GM21723 (cell line): ENCODE measurements around the gene MDGA2.

ENCODE experiments used
- ATAC-seq: cut with Tn5 transposase; IDR thresholded peaks from one replicate; pipeline ENCODE4 v1.9.1; 2021; ENCODE audit warnings: mild to moderate bottlenecking, moderate library complexity; ENCODE audit not compliant: unreplicated experiment

Gene MDGA2

GRCh38 chr14:47675466-47676314 is at the start of gene MDGA2:
TSS of gene MDGA2 (minus strand) at chr14:47675605.
- no peak for ATAC-seq

DNA sequence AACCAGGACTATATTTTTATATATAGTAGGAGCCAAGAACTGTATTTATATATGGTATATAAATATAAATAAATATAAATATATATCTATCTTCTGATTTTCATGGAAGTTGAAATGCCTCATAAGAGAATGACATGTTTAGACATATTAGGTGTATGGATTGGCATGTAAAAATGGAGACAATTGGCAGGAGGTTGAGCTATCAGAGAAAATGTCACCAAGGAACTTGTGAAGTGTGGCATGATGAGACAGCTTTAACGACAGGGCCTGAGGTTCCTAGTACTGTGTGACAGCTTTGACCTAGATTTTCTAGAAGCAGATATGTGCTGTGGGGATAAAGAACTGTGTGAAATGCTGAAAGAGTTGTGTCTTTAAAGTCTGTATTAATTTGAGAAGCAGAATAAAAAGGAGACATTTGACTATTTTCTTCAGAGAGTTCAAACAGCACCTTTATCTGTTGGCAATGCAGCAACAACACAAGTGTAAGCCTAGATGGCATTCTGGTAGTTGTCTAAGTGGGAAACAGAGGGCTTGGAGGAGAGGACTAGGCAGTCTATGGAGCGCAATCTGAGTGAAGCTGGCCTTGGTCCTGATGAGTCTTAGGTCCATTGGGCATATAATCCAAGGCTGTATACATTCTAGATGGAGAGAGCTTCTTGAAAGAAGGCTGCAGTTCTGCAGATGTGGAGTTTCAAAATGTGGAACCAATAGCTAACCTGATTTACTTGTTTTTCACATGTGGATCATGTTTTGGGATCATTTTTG is 47.7 kb upstream of the MDGA2 start:
- no peak for ATAC-seq

- ATAC-seq, result no peak
Measured at GRCh38 chr14:47720281-47720680, 44.9 kb upstream of the MDGA2 start.

DNA sequence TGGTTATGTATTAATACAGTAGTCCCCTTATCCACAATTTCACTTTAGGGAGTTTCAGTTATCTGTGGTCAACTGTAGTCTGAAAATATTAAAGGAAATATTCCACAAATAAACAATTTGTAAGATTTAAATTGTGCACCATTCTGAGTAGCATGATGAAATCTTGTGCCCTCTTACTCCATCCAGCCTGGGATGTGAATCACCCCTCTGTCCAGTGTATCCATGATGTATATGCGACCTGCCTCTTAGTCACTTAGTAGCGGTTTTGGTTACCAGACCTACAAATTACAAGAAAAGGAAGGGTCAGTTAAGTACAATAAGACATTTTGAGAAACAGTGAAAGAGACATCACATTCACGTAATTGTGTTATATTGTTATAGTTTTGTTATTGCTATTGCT is 39.9 kb upstream of the MDGA2 start:
- no peak for ATAC-seq

DNA sequence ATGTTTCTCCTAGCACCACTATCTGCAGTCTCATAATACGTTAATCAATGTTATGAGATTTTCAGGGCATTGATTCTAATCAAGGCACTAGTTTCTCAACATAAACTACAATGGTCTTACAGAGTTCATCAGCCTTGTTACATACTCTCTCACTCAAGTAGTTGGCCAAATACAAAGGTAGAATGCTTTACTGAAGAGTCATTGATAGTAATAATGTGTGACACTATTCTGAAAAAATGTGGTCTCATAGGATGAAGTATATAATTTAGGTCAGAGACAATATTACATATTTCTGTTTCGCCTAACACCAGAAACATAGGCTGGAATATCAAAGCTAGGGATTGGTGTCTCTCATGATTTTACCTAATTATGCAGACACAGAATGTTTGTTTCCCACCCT is 35.2 kb upstream of the MDGA2 start:
- no peak for ATAC-seq

DNA sequence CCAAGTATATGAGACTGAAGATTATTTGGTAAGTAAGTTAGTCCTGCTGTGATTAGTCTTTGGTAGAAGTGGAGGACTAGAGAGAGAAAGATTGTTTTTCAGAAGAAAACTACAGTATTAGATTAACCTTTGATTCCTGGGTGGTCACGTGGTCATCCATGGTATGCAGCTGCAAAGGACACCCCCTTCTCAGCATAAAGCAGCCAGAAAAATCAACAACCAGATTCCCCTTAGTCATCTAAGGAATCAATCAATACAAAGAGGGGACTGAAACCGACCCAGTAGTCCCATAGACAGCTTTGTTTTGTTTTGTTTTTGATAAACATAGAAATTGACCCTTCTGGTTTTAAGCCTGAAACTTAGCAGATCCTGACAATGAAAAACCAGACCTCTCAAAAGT is 30.3 kb upstream of the MDGA2 start:
- ATAC-seq, result no peak

- no peak for ATAC-seq
Measured at GRCh38 chr14:47691829-47692228, 16.4 kb upstream of the MDGA2 start.

- no peak for ATAC-seq
Measured at GRCh38 chr14:47678993-47679392, 3.6 kb upstream of the MDGA2 start.

DNA sequence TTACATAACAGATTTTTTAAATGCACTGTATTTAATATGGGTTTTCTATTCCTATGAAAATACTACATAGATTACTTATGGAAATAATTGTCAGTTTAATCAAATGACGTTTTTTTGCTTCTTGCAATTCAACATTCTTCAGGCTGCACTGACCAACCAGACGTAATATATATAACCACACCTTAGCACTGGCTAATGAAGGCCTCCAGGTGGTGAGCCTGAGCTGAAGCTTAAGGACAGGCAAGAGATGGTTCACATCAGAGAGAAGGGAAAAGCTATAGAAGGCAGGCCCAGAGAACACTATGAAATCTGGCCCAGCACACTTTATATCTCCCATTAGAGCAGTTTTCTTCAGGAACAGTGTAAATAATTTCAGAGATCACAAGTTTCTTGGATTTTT is 2.8 kb upstream of the MDGA2 start:
- ATAC-seq, result no peak

GRCh38 chr14:47676315-47676617 is 861 bp upstream of the MDGA2 start:
- ATAC-seq, result no peak

- no peak for ATAC-seq
Measured at GRCh38 chr14:47674543-47675465, 601 bp downstream of the MDGA2 start.

DNA sequence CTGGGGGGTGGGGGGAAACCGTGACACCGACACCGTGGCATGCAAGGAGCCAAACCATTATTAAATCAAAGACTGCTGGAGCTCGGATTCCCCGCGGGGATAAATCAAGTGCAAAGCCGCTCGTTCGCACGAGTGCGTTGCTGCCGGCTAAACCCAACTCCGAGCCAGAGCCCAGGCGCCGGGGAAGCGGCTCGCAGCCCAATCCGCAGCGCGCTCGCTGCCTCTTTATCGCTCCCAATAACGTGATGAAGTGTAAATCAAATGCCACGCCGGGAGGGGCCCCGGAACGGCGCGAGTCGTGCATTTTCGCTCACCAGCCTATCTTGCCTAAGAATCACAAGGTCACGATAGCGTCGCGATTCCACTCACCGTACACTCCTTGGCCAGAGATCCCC is 1.3 kb downstream of the MDGA2 start:
- no peak for ATAC-seq

- no peak for ATAC-seq
Measured at GRCh38 chr14:47665337-47666134, 9.9 kb downstream of the MDGA2 start.

DNA sequence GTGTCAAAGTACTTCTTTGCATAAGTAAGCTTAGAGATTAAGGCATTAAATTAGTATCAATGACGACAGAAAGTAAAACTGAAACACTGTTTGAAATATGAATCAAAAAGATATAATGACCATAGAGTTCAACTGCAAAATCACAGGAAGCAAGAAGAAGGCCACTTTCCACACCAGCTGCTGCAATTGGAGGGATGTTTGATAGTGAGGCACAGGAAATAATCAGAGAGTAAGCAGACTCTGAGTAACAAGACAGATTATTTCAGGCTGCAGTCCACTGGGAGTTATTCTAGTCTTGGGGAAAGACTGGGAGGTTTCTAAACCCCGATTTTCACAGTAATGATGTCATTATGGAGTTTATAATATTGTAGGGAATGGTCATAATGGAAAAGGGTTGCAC is 12.9 kb downstream of the MDGA2 start:
- no peak for ATAC-seq

DNA sequence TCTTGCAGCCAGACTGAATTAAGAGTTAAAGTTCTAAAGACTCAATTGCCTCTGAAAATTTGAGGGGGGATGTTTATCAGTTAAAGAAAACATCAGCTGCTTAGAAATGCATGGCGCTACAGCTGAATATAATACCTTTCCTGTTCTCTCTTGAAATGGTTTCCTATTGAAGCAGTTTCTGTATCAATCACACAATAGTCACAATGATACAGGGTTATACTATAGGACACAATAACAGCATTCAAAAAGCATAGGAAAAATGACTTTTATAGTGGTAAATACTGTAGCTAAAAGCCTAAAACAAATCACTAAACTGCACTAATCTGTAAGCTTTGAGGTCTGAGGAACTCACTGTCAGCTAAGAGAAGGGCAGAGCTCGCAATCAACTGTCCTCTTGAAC is 15.2 kb downstream of the MDGA2 start:
- no peak for ATAC-seq

GRCh38 chr14:47658041-47658440 is 17.4 kb downstream of the MDGA2 start:
- ATAC-seq, result no peak

GRCh38 chr14:47657143-47657542 is 18.3 kb downstream of the MDGA2 start:
- ATAC-seq, result no peak

DNA sequence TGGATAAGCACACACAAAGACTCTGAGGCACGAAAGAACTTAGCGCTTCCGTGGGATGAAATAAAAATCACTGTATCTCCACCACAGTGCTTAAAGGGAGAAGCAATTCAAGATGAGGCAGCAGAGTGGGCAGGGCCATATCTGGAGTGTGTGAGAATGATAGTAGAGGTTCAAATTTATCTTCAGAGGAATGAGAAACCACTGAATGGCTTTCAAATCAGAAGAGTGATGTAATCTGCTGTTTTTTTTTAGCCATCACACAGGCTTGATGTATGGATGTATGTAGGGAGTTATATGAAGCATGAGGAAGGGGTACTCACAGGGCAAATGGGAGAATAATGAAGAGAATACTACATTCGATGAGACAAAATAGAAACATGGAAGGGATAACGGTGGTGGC is 24.1 kb downstream of the MDGA2 start:
- ATAC-seq, result no peak

DNA sequence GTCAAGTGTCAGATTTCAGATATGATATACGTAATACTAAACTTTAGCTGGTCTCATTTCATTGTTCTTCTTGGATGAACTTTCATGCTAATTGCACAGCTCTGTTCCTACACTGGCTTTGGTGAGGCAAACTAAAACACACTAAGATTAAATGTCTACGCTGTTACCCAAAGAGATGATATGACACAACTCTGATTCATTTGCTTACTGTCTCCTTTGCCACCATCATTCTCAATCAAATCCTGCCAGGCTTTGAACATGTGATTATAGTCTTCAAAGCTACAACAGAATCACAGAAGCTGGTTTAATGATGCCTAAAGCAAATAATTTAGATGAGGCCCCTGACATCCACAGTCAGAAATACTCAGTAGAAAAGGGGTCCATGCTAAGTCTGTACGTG is 37.7 kb downstream of the MDGA2 start:
- no peak for ATAC-seq

DNA sequence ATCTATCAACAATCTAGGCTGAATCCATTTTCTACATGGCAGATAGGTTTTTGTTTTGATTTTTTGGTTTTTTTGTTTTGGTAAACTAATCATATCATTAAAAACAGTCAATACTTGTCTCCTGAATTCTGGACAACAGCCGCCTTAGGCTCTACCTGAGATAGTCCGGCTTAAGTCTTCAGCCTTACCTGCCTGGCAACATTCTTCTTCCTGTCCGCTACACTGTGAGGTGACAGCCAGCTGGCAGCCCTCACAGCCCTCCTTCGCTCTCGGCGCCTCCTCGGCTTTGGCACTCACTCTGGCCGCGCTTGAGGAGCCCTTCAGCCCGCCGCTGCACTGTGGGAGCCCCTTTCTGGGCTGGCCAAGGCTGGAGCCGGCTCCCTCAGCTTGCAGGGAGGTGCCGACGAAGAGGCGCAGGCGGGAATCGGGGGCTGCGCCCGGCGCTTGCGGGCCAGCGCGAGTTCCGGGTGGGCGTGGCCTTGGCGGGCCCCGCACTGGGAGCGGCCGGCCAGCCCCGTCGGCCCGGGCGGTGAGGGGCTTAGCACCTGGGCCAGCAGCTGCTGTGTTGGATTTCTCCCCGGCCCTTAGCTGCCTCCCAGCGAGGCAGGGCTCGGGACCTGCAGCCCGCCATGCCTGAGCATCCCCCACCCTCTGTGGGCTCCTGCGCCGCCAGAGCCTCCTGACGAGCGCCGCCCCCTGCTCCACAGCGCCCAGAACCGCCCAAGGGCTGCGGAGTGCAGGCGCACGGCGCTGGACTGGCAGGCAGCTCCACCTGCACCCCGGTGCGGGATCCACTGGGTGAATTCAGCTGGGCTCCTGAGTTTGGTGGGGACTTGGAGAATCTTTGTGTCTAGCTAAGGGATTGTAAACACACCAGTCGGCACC is 49.0 kb downstream of the MDGA2 start:
- ATAC-seq, result no peak
